Left cardiac atrium (tissue), 4 donors: Measurements from ENCODE around the gene ENTPD8. TPM values are rescaled to one million over a fixed set of nuclear protein-coding genes. Genes with fewer than 3 reads are reported as not detected.

Source experiments
- ATAC-seq, 2 donors: fragments of 200-7000 bp; cut with Tn5 transposase; one replicate each; pipeline ENCODE4 v1.9.1; 2020; ENCODE audit warnings: mild to moderate bottlenecking in 2 of 2, moderate library complexity in 2 of 2
- DNase-seq: peaks from one replicate; pipeline ENCODE4 v3.0.0-alpha.2; 2020
- intact Hi-C, 2 donors: fragments of 100-400 bp; cut with DNase I; formaldehyde crosslinking; loops; one replicate each; pipeline versions ENCODE4 v1.14.1 to v1.15.1; 2022 to 2023
- total RNA-seq, 2 donors: library from RNA; stranded (reverse); fragmentation: NEBNext Ultra II Directional; extraction: Animal tissue kit (Norgen Biotek cat#: 25700); gene quantifications; one replicate each; pipeline ENCODE4 v1.2.1, GENCODE V29; 2021
- donor health status: DM: no; HTN: yes; CAD: no.
- donor health status: DM: no; HTN: yes; CAD: no; lungs with severe emphysema.
- donor health status: DM: yes; HTN: yes; CAD: no.
- donor health status: Dilated cardiomyopathy.

ENTPD8 gene
- total RNA-seq, 2 donors from 2014 or later = not detected

GRCh38 chr9:137406085-137406760 is 34.9 kb downstream of the ENTPD8 start:
- intact Hi-C loops = loop anchor here (5.0 to 10.0 kb wide), 2 partner anchors 101 to 114 kb away; partner anchors contain the start of gene NRARP (in 1 of the 2)
- ATAC-seq (no peak), DNase-seq (no peak)

- intact Hi-C loops = loop anchor here (5.0 to 10.0 kb wide), 2 partner anchors 101 to 113 kb away; partner anchors contain the start of gene NRARP (in 1 of the 2)
- ATAC-seq = no peak
- DNase-seq = no peak
These were observed 35.5 kb downstream of the ENTPD8 start for GRCh38 chr9:137405677-137406081.

- ATAC-seq (no peak), DNase-seq (no peak)
- intact Hi-C loops = loop anchor here (5.0 to 10.0 kb wide), 2 partner anchors 100 to 113 kb away; partner anchors contain the start of gene NRARP (in 1 of the 2)
These were observed 36.1 kb downstream of the ENTPD8 start for GRCh38 chr9:137404961-137405567.

- no peak for DNase-seq
- ATAC-seq = no peak
- intact Hi-C loops = loop anchor here in 1 of 2 donors (10.0 kb wide), 1 partner anchor 98 kb away; the partner anchor contains the start of gene NRARP
These were observed 37.9 kb downstream of the ENTPD8 start for GRCh38 chr9:137403269-137403668.

- intact Hi-C loops = loop anchor here in 1 of 2 donors (10.0 kb wide), 1 partner anchor 98 kb away; the partner anchor contains the start of gene NRARP
- ATAC-seq = no peak
- no peak for DNase-seq
These were observed 38.4 kb downstream of the ENTPD8 start for GRCh38 chr9:137402746-137403145.

GRCh38 chr9:137398561-137399468 is 42.3 kb downstream of the ENTPD8 start:
- intact Hi-C loops = no loop called here
- ATAC-seq (no peak), DNase-seq (no peak)

GRCh38 chr9:137397675-137398423 is 43.3 kb downstream of the ENTPD8 start:
- intact Hi-C loops = no loop called here
- no peak for ATAC-seq
- no peak for DNase-seq

GRCh38 chr9:137396634-137397367 is 44.4 kb downstream of the ENTPD8 start:
- ATAC-seq (no peak), DNase-seq (peak; percentile 13)
- intact Hi-C loops = no loop called here

GRCh38 chr9:137396227-137396626 is 44.9 kb downstream of the ENTPD8 start:
- no peak for DNase-seq
- no peak for ATAC-seq
- intact Hi-C loops = no loop called here

GRCh38 chr9:137395666-137396010 is 45.5 kb downstream of the ENTPD8 start:
- intact Hi-C loops = no loop called here
- DNase-seq = peak; percentile 14
- no peak for ATAC-seq

- DNase-seq (peak; percentile 12), ATAC-seq (no peak)
- intact Hi-C loops = no loop called here
These were observed 46.1 kb downstream of the ENTPD8 start for GRCh38 chr9:137394866-137395665.

- DNase-seq = no peak
- ATAC-seq = no peak
- intact Hi-C loops = no loop called here
These were observed 47.7 kb downstream of the ENTPD8 start for GRCh38 chr9:137393176-137394150.

- intact Hi-C loops = no loop called here
- ATAC-seq (no peak), DNase-seq (no peak)
These were observed 48.7 kb downstream of the ENTPD8 start for GRCh38 chr9:137392232-137393007.

- ATAC-seq (peak; percentile 20 to 45), DNase-seq (no peak)
- intact Hi-C loops = no loop called here
These were observed 49.8 kb downstream of the ENTPD8 start for GRCh38 chr9:137391411-137391754.

- DNase-seq (no peak), ATAC-seq (peak in 1 of 2 donors; percentile 4)
- intact Hi-C loops = no loop called here
These were observed 50.4 kb downstream of the ENTPD8 start for GRCh38 chr9:137390553-137391410.
